HCT116 (cell line): ENCODE data around the gene REXO5. TPM values are rescaled to one million over a fixed set of nuclear protein-coding genes. Genes with fewer than 3 reads are reported as not detected.

Source experiments
- ATAC-seq: fragments of 200-7000 bp; cut with Tn5 transposase; 2 replicates; pipeline ENCODE4 v1.9.1; 2020; ENCODE audit warnings: mild to moderate bottlenecking, moderate library complexity
- BruUV-seq: library from RNA; stranded (reverse); fragments of 400-500 nt; replicated peaks from 2 replicates; lab custom pipeline; 2021; lab: Mats Ljungman, UMichigan
- CTCF ChIA-PET: fragments of 300-600 bp; sonication (Branson Sonifier 250); formaldehyde crosslinking; loops from one replicate; lab custom pipeline; 2021; ENCODE audit warnings: antibody characterized with exemption; lab: Charles Lee
- POLR2A ChIA-PET: fragments of 300-600, 350-600 bp; sonication (Branson Sonifier 250); formaldehyde crosslinking; loops from one replicate; lab custom pipeline; 2021; ENCODE audit warnings: antibody characterized with exemption; lab: Charles Lee
- RAD21 ChIA-PET, 2 experiments: fragments of 300-600 bp; sonication (Branson Sonifier 250); formaldehyde crosslinking; loops; one replicate each; lab custom pipeline; 2023; ENCODE audit warnings: low total read pairs in 2 of 2; ENCODE audit not compliant: uncharacterized antibody in 2 of 2, unreplicated experiment in 2 of 2, low non-redundant PET in 1 of 2; lab: Charles Lee
- DNase-seq: peaks from one replicate; pipeline ENCODE4 v3.0.0-alpha.2; 2010; ENCODE audit warnings: low read depth, low spot score
- H2AFZ ChIP-seq: fragments of 200-600 bp; shearing (Covaris generic), sonication (generic); 2 replicates; pipeline ENCODE4 v1.6.1; 2017; ENCODE audit warnings: low read depth, mixed run types, mixed read lengths, antibody characterized with exemption, low read length; ENCODE audit not compliant: poor library complexity, severe bottlenecking
- H3K27ac ChIP-seq: 2 replicates; pipeline ENCODE4 v1.5.1; 2012; ENCODE audit warnings: low read depth, low read length
- H3K27me3 ChIP-seq: fragments of 200-600 bp; sonication (generic); 2 replicates; pipeline ENCODE4 v1.6.1; 2016; ENCODE audit warnings: mixed run types, low read length, mixed read lengths; ENCODE audit not compliant: insufficient read depth
- H3K36me3 ChIP-seq, 2 experiments: fragments of 200-500 bp in 1 of 2; fragments of 200-600 bp in 1 of 2; sonication (Bioruptor generic) in 1 of 2; sonication (generic) in 1 of 2; 2 replicates each; pipeline versions ENCODE4 v1.5.1 to v1.6.1; 2014 to 2016; ENCODE audit warnings: low read length in 2 of 2, inconsistent platforms in 1 of 2, mixed read lengths in 1 of 2, mixed run types in 1 of 2; ENCODE audit not compliant: insufficient read depth in 2 of 2, control insufficient read depth in 1 of 2
- H3K4me1 ChIP-seq, 2 experiments: fragments of 200-600 bp in 1 of 2; sonication (generic) in 1 of 2; 2 replicates each; pipeline versions ENCODE4 v1.5.1 to v1.6.1; 2012 to 2017; ENCODE audit warnings: low read length in 2 of 2, inconsistent platforms in 1 of 2, mild to moderate bottlenecking in 1 of 2, mixed read lengths in 1 of 2, mixed run types in 1 of 2, moderate library complexity in 1 of 2; ENCODE audit not compliant: insufficient read depth in 2 of 2, control insufficient read depth in 1 of 2
- H3K4me2 ChIP-seq: fragments of 200-600 bp; sonication (generic); 2 replicates; pipeline ENCODE4 v1.6.1; 2017; ENCODE audit warnings: mixed run types, low read length, mixed read lengths
- H3K4me3 ChIP-seq, 2 experiments: fragments of 200-600 bp in 1 of 2; sonication (generic) in 1 of 2; replicated peaks in 1 of 2; 2 replicates each; pipeline ENCODE4 v1.5.1; 2011 to 2016; ENCODE audit warnings: low read length in 2 of 2, control low read depth in 1 of 2, low read depth in 1 of 2, mild to moderate bottlenecking in 1 of 2, mixed read lengths in 1 of 2, mixed run types in 1 of 2
- H3K79me2 ChIP-seq: fragments of 200-600 bp; sonication (generic); 2 replicates; pipeline ENCODE4 v1.6.1; 2017; ENCODE audit warnings: mild to moderate bottlenecking, mixed run types, low read length, moderate library complexity, mixed read lengths; ENCODE audit not compliant: insufficient read depth
- H3K9ac ChIP-seq: fragments of 200-600 bp; sonication (generic); 2 replicates; pipeline ENCODE4 v1.6.1; 2016; ENCODE audit warnings: low read length, mixed read lengths
- H3K9me2 ChIP-seq: fragments of 200-600 bp; sonication (generic), shearing (Covaris generic); 2 replicates; pipeline ENCODE4 v1.6.1; 2017; ENCODE audit warnings: mixed run types, mild to moderate bottlenecking, moderate library complexity; ENCODE audit not compliant: insufficient read depth
- H3K9me3 ChIP-seq, 2 experiments: fragments of 200-500 bp in 1 of 2; fragments of 200-600 bp in 1 of 2; sonication (Bioruptor generic) in 1 of 2; sonication (generic) in 1 of 2; 2 replicates each; pipeline ENCODE4 v1.6.1; 2014 to 2017; ENCODE audit warnings: low read length in 2 of 2, mixed read lengths in 2 of 2, inconsistent platforms in 1 of 2, low read depth in 1 of 2, mild to moderate bottlenecking in 1 of 2, mixed run types in 1 of 2, moderate library complexity in 1 of 2; ENCODE audit not compliant: control insufficient read depth in 1 of 2, insufficient read depth in 1 of 2
- H4K20me1 ChIP-seq: fragments of 200-600 bp; sonication (generic), shearing (Covaris generic); 2 replicates; pipeline ENCODE4 v1.6.1; 2017; ENCODE audit warnings: mixed run types, mild to moderate bottlenecking, moderate library complexity; ENCODE audit not compliant: insufficient read depth
- CBX3 ChIP-seq: IDR thresholded peaks from 2 replicates; pipeline ENCODE4 v1.6.1; 2012; ENCODE audit warnings: low read depth
- CEBPB ChIP-seq: IDR thresholded peaks from 2 replicates; pipeline ENCODE4 v1.6.1; 2012; ENCODE audit warnings: low read depth
- EGR1 ChIP-seq: IDR thresholded peaks from 2 replicates; pipeline ENCODE4 v1.6.1; 2012; ENCODE audit warnings: low read depth
- EZH2 ChIP-seq: fragments of 200-600 bp; sonication (generic); IDR thresholded peaks from 2 replicates; pipeline ENCODE4 v1.6.1; 2017; ENCODE audit warnings: antibody characterized with exemption, mixed run types
- EZH2phosphoT487 ChIP-seq: fragments of 200-600 bp; IDR thresholded peaks from 2 replicates; pipeline ENCODE4 v1.6.1; 2018; ENCODE audit warnings: antibody characterized with exemption, borderline replicate concordance
- FOSL1 ChIP-seq: IDR thresholded peaks from 2 replicates; pipeline ENCODE4 v1.6.1; 2012; ENCODE audit warnings: low read depth
- JUND ChIP-seq: IDR thresholded peaks from 2 replicates; pipeline ENCODE4 v1.6.1; 2012
- POLR2A ChIP-seq: IDR thresholded peaks from 2 replicates; pipeline ENCODE4 v1.7.0; 2011; ENCODE audit warnings: borderline replicate concordance; ENCODE audit not compliant: insufficient read depth, insufficient read length; ENCODE audit errors: extremely low read depth
- RAD21 ChIP-seq: IDR thresholded peaks from 2 replicates; pipeline ENCODE4 v1.6.1; 2012; ENCODE audit warnings: low read depth, mild to moderate bottlenecking
- SRF ChIP-seq: IDR thresholded peaks from 2 replicates; pipeline ENCODE4 v1.6.1; 2012; ENCODE audit warnings: low read depth
- TCF7L2 ChIP-seq: IDR thresholded peaks from 2 replicates; pipeline ENCODE4 v1.7.0; 2011; ENCODE audit warnings: borderline replicate concordance, inconsistent platforms; ENCODE audit not compliant: insufficient read depth, insufficient read length; ENCODE audit errors: extremely low read depth
- YY1 ChIP-seq: IDR thresholded peaks from 2 replicates; pipeline ENCODE4 v1.6.1; 2011; ENCODE audit warnings: low read length, low read depth, moderate library complexity, mild to moderate bottlenecking; ENCODE audit not compliant: insufficient replicate concordance; ENCODE audit errors: extremely low read depth
- intact Hi-C: fragments of 100-400 bp; cut with micrococcal nuclease; formaldehyde crosslinking; loops from 2 replicates; pipeline ENCODE4 v1.10.0; 2022
- total RNA-seq: library from RNA; stranded (reverse); gene quantifications from one replicate; pipeline ENCODE4 v1.2.1, GENCODE V29; 2021; ENCODE audit not compliant: unreplicated experiment
- TF ChIP-seq, protein P1 (sequence below): IDR thresholded peaks from 2 replicates; pipeline ENCODE4 v1.6.1; 2011; ENCODE audit warnings: mild to moderate bottlenecking, low read length, moderate library complexity; ENCODE audit not compliant: insufficient replicate concordance; ENCODE audit errors: extremely low read depth
- TF ChIP-seq, protein P2 (sequence below): IDR thresholded peaks from 2 replicates; pipeline ENCODE4 v1.6.1; 2012; ENCODE audit warnings: low read depth

The REXO5 gene
- total RNA-seq, 1 experiment from 2014 or later: 10.5 TPM

DNA sequence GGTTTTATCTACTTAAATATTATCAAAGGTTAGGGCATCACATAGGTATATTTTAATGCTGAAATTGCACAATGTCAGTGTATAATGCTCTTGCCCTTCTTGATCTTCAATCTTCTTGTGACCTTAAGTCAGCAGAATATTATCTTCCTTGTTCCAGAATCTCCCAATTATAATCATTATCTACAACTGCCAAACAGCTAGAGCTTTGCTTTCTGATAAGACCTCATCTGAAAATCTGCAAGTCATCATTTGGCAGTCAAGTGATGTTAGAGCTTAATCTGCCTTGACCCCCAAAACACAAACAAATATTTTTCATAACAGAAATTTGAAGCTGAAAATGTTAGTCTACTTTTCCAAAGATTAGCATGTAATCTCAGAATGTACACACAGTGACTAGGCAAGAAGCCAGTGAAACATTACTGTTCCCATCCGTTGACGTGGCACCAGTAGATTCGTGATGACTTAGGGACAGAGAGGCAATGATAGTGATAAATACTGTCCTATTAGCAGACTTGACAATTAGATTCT, 19.8 kb downstream of the REXO5 start:
- no peak overlapping the region for H3K9ac ChIP-seq
- no peak overlapping the region for H3K27ac ChIP-seq
- ChIA-PET CTCF (no interaction called here), POLR2A (no interaction called here), RAD21 (no interaction called here)
- no TSS peak for BruUV-seq
- H3K9me2 ChIP-seq: no peaks in the 10 kb centered on the region
- H3K27me3 ChIP-seq: no peaks in the 10 kb centered on the region
- intact Hi-C loops: no loop called here
- DNase-seq (no peak), ATAC-seq (no peak)
- H3K9me3 ChIP-seq: no peaks in the 10 kb centered on the region
- no peaks in the 10 kb centered on the region for H3K4me1 ChIP-seq
- H2AFZ ChIP-seq: no peak overlapping the region
- no peak overlapping the region for H3K4me3 ChIP-seq
- H3K4me2 ChIP-seq: no peak overlapping the region
- no peak for TF ChIP-seq EZH2phosphoT487
- TF ChIP-seq RAD21: no peak
- no peak for TF ChIP-seq FOSL1
- TF ChIP-seq EZH2: no peak
- no peak for TF ChIP-seq TCF7L2
- TF ChIP-seq, protein P1, sequence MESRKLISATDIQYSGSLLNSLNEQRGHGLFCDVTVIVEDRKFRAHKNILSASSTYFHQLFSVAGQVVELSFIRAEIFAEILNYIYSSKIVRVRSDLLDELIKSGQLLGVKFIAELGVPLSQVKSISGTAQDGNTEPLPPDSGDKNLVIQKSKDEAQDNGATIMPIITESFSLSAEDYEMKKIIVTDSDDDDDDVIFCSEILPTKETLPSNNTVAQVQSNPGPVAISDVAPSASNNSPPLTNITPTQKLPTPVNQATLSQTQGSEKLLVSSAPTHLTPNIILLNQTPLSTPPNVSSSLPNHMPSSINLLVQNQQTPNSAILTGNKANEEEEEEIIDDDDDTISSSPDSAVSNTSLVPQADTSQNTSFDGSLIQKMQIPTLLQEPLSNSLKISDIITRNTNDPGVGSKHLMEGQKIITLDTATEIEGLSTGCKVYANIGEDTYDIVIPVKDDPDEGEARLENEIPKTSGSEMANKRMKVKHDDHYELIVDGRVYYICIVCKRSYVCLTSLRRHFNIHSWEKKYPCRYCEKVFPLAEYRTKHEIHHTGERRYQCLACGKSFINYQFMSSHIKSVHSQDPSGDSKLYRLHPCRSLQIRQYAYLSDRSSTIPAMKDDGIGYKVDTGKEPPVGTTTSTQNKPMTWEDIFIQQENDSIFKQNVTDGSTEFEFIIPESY: no peak
- no peak for TF ChIP-seq JUND
- no peak for TF ChIP-seq EGR1
- TF ChIP-seq CBX3: no peak
- TF ChIP-seq SRF: no peak
- no peak for TF ChIP-seq YY1
- TF ChIP-seq POLR2A: no peak
- TF ChIP-seq, protein P2, sequence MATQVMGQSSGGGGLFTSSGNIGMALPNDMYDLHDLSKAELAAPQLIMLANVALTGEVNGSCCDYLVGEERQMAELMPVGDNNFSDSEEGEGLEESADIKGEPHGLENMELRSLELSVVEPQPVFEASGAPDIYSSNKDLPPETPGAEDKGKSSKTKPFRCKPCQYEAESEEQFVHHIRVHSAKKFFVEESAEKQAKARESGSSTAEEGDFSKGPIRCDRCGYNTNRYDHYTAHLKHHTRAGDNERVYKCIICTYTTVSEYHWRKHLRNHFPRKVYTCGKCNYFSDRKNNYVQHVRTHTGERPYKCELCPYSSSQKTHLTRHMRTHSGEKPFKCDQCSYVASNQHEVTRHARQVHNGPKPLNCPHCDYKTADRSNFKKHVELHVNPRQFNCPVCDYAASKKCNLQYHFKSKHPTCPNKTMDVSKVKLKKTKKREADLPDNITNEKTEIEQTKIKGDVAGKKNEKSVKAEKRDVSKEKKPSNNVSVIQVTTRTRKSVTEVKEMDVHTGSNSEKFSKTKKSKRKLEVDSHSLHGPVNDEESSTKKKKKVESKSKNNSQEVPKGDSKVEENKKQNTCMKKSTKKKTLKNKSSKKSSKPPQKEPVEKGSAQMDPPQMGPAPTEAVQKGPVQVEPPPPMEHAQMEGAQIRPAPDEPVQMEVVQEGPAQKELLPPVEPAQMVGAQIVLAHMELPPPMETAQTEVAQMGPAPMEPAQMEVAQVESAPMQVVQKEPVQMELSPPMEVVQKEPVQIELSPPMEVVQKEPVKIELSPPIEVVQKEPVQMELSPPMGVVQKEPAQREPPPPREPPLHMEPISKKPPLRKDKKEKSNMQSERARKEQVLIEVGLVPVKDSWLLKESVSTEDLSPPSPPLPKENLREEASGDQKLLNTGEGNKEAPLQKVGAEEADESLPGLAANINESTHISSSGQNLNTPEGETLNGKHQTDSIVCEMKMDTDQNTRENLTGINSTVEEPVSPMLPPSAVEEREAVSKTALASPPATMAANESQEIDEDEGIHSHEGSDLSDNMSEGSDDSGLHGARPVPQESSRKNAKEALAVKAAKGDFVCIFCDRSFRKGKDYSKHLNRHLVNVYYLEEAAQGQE: no peak
- no peak for TF ChIP-seq CEBPB
- H3K36me3 ChIP-seq: peaks cover 13 to 20% of the 10 kb centered on the region in 2 experiments
- no peaks in the 10 kb centered on the region for H3K79me2 ChIP-seq
- H4K20me1 ChIP-seq: no peaks in the 10 kb centered on the region
